ENCODE data around the gene ESAM. TPM values are rescaled to one million over a fixed set of nuclear protein-coding genes. Genes with fewer than 3 reads are reported as not detected.

ESAM gene
- total and polyA plus RNA-seq, 10 of the 15 experiments (the other 5 are each of a cell fraction or from before 2014, with no cell fraction given) = 2.7 to 43.6 (median 19.5) TPM

GRCh38 chr11:124738713-124739478 is 23.2 kb downstream of the ESAM start (continued):
- TF ChIP-seq CEBPZ (IDR thresholded peaks at IDR 0.05; ENCODE audit: low read depth, low read length) (no peak), ASH2L (IDR thresholded peaks at IDR 0.05; ENCODE audit: borderline replicate concordance, low read depth) (no peak), WRNIP1 (IDR thresholded peaks at IDR 0.05; ENCODE audit: borderline replicate concordance, low read depth, low read length) (no peak), PBX3 (IDR thresholded peaks at IDR 0.05; ENCODE audit: insufficient replicate concordance, low read depth, low read length) (no peak), IKZF1 (conservative IDR thresholded peaks at IDR 0.05) (no peak), KDM1A (IDR thresholded peaks at IDR 0.05; ENCODE audit: borderline replicate concordance) (no peak), MLLT1 (IDR thresholded peaks at IDR 0.05) (no peak), BACH1 (IDR thresholded peaks at IDR 0.05; ENCODE audit: borderline replicate concordance) (no peak), NR2F1 (conservative IDR thresholded peaks at IDR 0.05) (no peak)

Measured in GM12878 (cell line).